ENCODE measurements around the gene C1RL. TPM values are rescaled to one million over a fixed set of nuclear protein-coding genes. Genes with fewer than 3 reads are reported as not detected.

The C1RL gene
- total and polyA plus RNA-seq, 2 of the 4 experiments (the other 2 are of a cell fraction), result 9.1 to 12.3 TPM

- BruUV-seq (replicated peaks), result no TSS peak
- dilution Hi-C loops (cut with HindIII; ENCODE audit: low sequenced_read_pairs, unreplicated experiment), result no loop called here
- H4K91ac ChIP-seq (ENCODE audit: insufficient read depth, low read depth, low read length), result no peak overlapping the region; the same call in 1 of the 2 replicates
- no peaks in the 10 kb centered on the region for H4K20me1 ChIP-seq (ENCODE audit: insufficient read depth, low read length)
- H3K27me3 ChIP-seq (ENCODE audit: control insufficient read depth, insufficient read depth, low read length), result peaks cover 9% of the 10 kb centered on the region
- H3K23ac ChIP-seq (ENCODE audit: low read depth, low read length), result no peak overlapping the region
- no peak overlapping the region for H3K18ac ChIP-seq (ENCODE audit: low read depth, low read length)
- H4K5ac ChIP-seq (ENCODE audit: low read depth, low read length), result no peak overlapping the region; the same call in 1 of the 2 replicates
- no peak overlapping the region for H3K9ac ChIP-seq (ENCODE audit: low read depth, low read length)
- ChIA-PET CTCF (interaction anchor here (1.4 kb wide), 1 partner anchor 18 kb away, joined by 3 read pairs; no protein-coding TSS in a partner anchor), POLR2A (ENCODE audit: unreplicated experiment) (no interaction called here)
- no peak overlapping the region for H3K14ac ChIP-seq (replicated peaks; ENCODE audit: low read depth, low read length)
- H3K9me1 ChIP-seq (ENCODE audit: insufficient read depth, low read length), result peaks cover 9% of the 10 kb centered on the region
- 100% methylated on average over 1 of the region's 9 CpGs; no CpG with 5 or more reads in 1 of the 2 experiments for WGBS, 2 experiments (ENCODE audit: extremely low coverage in 2 of 2, insufficient read length in 1 of 2)
- intact Hi-C loops (cut with micrococcal nuclease), result no loop called here
- peaks cover 4 to 10% of the 10 kb centered on the region in 2 experiments; a peak in 3 of 4 replicates for H3K79me1 ChIP-seq (ENCODE audit: low read depth in 1 of 2, low read length in 2 of 2)
- no peaks in the 10 kb centered on the region for H3K9me3 ChIP-seq (ENCODE audit: control insufficient read depth, insufficient read depth, low read length)
- peak overlapping the region; percentile 44 for H3K4ac ChIP-seq (ENCODE audit: low read depth, low read length)
- H2BK120ac ChIP-seq (ENCODE audit: low read depth, low read length), result peak overlapping the region; percentile 93
- peak overlapping the region; percentile 27; the same call in 1 of the 2 replicates for H2AK5ac ChIP-seq (ENCODE audit: low read depth, low read length)
- H2BK15ac ChIP-seq (ENCODE audit: low read depth, low read length), result no peak overlapping the region; the same call in 2 of the 3 replicates
- peaks cover 8% of the 10 kb centered on the region; the same call in 1 of the 2 replicates for H3K36me3 ChIP-seq (ENCODE audit: control insufficient read depth, insufficient read depth, low read length)
- H4K8ac ChIP-seq (ENCODE audit: low read depth in 2 of 2, low read length in 2 of 2), result no peak overlapping the region
- no peak overlapping the region for H3K4me3 ChIP-seq (ENCODE audit: insufficient read depth, low read depth, low read length)
- DNase-seq, result no peak
- no peak overlapping the region for H3K4me2 ChIP-seq (ENCODE audit: low read depth, low read length)
- no peak for ATAC-seq (ENCODE audit: low read depth)
- no peak overlapping the region for H3K56ac ChIP-seq (ENCODE audit: extremely low read depth, insufficient read depth, low read length)
- H2AFZ ChIP-seq (replicated peaks; ENCODE audit: low read length, poor library complexity), result no peak overlapping the region
- H2BK20ac ChIP-seq (ENCODE audit: low read depth, low read length), result peak overlapping the region; percentile 91; the same call in 1 of the 2 replicates
- H2AK9ac ChIP-seq (replicated peaks; ENCODE audit: low read depth, low read length, poor library complexity), result peak overlapping the region; percentile 18
- in situ Hi-C loops (cut with MboI; ENCODE audit: low sequenced_read_pairs), result loop anchor here (25.0 kb wide), 1 partner anchor 578 kb away; no protein-coding TSS in a partner anchor
- no peak overlapping the region for H3K27ac ChIP-seq (ENCODE audit: insufficient read depth, low read length)
- H3K4me1 ChIP-seq (ENCODE audit: control insufficient read depth, insufficient read depth, low read length), result peaks cover 7% of the 10 kb centered on the region
- H2BK5ac ChIP-seq (ENCODE audit: low read depth, low read length, poor library complexity, severe bottlenecking), result no peak overlapping the region
- no peak for TF ChIP-seq FOS (IDR thresholded peaks at IDR 0.05; ENCODE audit: low read depth, low read length)
- no peak for TF ChIP-seq SMC3 (IDR thresholded peaks at IDR 0.05; ENCODE audit: low read depth, low read length)
- TF ChIP-seq RFX5 (IDR thresholded peaks at IDR 0.05; ENCODE audit: low read depth, low read length), result no peak
- TF ChIP-seq MAFK (IDR thresholded peaks at IDR 0.05; ENCODE audit: low read depth, low read length), result no peak
- TF ChIP-seq USF2 (IDR thresholded peaks at IDR 0.05; ENCODE audit: low read depth, low read length), result no peak
- no peak for TF ChIP-seq RCOR1 (IDR thresholded peaks at IDR 0.05; ENCODE audit: insufficient replicate concordance, low read length)
- no peak for TF ChIP-seq CHD1 (IDR thresholded peaks at IDR 0.05; ENCODE audit: low read depth, low read length)
- TF ChIP-seq POLR2A (IDR thresholded peaks at IDR 0.05; ENCODE audit: low read depth, low read length), result no peak
- no peak for TF ChIP-seq NFE2L2 (IDR thresholded peaks at IDR 0.05; ENCODE audit: low read depth, low read length)
- TF ChIP-seq CTCF (conservative IDR thresholded peaks at IDR 0.05; ENCODE audit: low read depth, low read length), result no peak
- no peak for TF ChIP-seq ELK1 (IDR thresholded peaks at IDR 0.05; ENCODE audit: borderline replicate concordance, low read depth, low read length)
- TF ChIP-seq BHLHE40 (IDR thresholded peaks at IDR 0.05; ENCODE audit: low read depth, low read length), result no peak
- no peak for TF ChIP-seq MAZ (IDR thresholded peaks at IDR 0.05; ENCODE audit: borderline replicate concordance, low read depth, low read length)
- TF ChIP-seq RAD21 (IDR thresholded peaks at IDR 0.05; ENCODE audit: low read length), result no peak
- no peak for TF ChIP-seq MXI1 (IDR thresholded peaks at IDR 0.05; ENCODE audit: borderline replicate concordance, low read depth, low read length)
- no peak for TF ChIP-seq CEBPB (IDR thresholded peaks at IDR 0.05; ENCODE audit: low read depth, low read length)
Measured at GRCh38 chr12:7058850-7059395, 50.1 kb downstream of the C1RL start.

Data from IMR-90 (cell line).